DMS153 treated with DMSO at 0.1 percent for 48 hours (cell line): ENCODE results near the gene MELK.
A peak's percentile ranks its signal among the peaks of the same experiment; 100 is the strongest.
"Not testable (repeated sequence)": the region's sequence is repeated elsewhere in the genome, so short reads cannot be mapped to it uniquely, and the experiment has no call there.

Source experiments
- DNase-seq: peaks from one replicate; lab custom pipeline; 2025; ENCODE audit not compliant: unreplicated experiment; lab: John Stamatoyannopoulos, UW

Gene MELK

GRCh38 chr9:36572515-36573418 is at the start of gene MELK:
MELK (plus strand) TSS chr9:36572895; CDS start chr9:36581682, 8,787 bp downstream.
- peak; percentile 65 for DNase-seq

- peak; percentile 31 for DNase-seq
Observed at GRCh38 chr9:36530224-36530623, 42.5 kb upstream of the MELK start.

GRCh38 chr9:36532353-36532752 is 40.3 kb upstream of the MELK start:
- DNase-seq = no peak

GRCh38 chr9:36533726-36534125 is 39.0 kb upstream of the MELK start:
- DNase-seq = not testable (repeated sequence)

- no peak for DNase-seq
Observed at GRCh38 chr9:36535107-36535506, 37.6 kb upstream of the MELK start.

- DNase-seq = no peak
Observed at GRCh38 chr9:36537861-36538260, 34.8 kb upstream of the MELK start.

- DNase-seq = no peak
Observed at GRCh38 chr9:36542355-36542754, 30.3 kb upstream of the MELK start.

GRCh38 chr9:36543916-36544315 is 28.8 kb upstream of the MELK start:
- DNase-seq = no peak

GRCh38 chr9:36547598-36547997 is 25.1 kb upstream of the MELK start:
- DNase-seq = no peak

GRCh38 chr9:36548454-36548853 is 24.2 kb upstream of the MELK start:
- no peak for DNase-seq

- no peak for DNase-seq
Observed at GRCh38 chr9:36550135-36550534, 22.6 kb upstream of the MELK start.

- not testable (repeated sequence) for DNase-seq
Observed at GRCh38 chr9:36550631-36551098, 22.0 kb upstream of the MELK start.

GRCh38 chr9:36551129-36551528 is 21.6 kb upstream of the MELK start:
- no peak for DNase-seq

- no peak for DNase-seq
Observed at GRCh38 chr9:36551910-36552309, 20.8 kb upstream of the MELK start.

GRCh38 chr9:36559036-36559695 is 13.5 kb upstream of the MELK start:
- DNase-seq = no peak

- no peak for DNase-seq
Observed at GRCh38 chr9:36560771-36561170, 11.9 kb upstream of the MELK start.

GRCh38 chr9:36562801-36563200 is 9.9 kb upstream of the MELK start:
- DNase-seq = not testable (repeated sequence)

- DNase-seq = no peak
Observed at GRCh38 chr9:36566813-36567221, 5.9 kb upstream of the MELK start.

GRCh38 chr9:36568681-36569080 is 4.0 kb upstream of the MELK start:
- not testable (repeated sequence) for DNase-seq

- DNase-seq = no peak
Observed at GRCh38 chr9:36571333-36571732, 1.4 kb upstream of the MELK start.

GRCh38 chr9:36574045-36574444 is 1.4 kb downstream of the MELK start:
- not testable (repeated sequence) for DNase-seq

GRCh38 chr9:36575411-36575882 is 2.8 kb downstream of the MELK start:
- no peak for DNase-seq
